ENCODE results near the gene TMEM39A.

TMEM39A gene

GRCh38 chr3:119395923-119396358 lies 67.5 kb downstream of the TMEM39A start:
- DNase-seq, result no peak

DNA sequence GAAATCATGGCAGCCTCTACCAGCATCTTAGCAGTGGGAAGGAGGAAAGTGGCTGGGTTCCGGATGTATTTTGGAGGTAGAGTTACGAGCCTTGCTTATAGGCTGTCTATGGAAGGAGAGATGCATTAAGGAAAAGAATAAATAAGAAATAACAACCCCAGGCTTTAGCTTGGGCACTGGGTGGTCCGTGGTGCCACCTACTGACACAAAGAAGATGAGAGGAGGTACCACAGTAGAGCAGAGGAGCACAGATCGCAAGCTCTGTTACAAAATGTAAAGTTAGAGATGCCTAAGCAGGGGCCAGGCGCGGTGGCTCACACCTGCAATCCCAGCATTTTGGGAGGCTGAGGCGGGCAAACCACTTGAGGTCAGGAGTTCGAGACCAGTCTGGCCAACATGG lies 74.8 kb downstream of the TMEM39A start:
- DNase-seq, result no peak

DNA sequence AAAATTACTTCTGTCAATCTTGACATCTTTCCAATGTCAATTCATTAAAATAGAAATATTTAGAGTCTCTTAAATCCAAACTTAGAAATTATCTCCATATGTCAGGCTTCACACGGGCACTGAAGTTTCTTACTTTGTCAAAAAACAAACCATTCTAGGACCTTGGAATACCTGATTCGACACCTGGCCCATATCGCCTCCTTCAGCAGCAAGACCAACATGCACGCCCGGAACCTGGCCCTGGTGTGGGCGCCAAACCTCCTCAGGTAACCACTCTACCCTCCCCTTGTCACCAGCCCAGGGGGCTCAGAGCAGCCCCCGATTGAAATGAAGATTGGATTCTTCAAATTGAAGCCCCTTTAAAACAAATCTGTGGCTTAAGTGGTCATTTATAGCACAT lies 81.3 kb downstream of the TMEM39A start:
- DNase-seq, result no peak

DNA sequence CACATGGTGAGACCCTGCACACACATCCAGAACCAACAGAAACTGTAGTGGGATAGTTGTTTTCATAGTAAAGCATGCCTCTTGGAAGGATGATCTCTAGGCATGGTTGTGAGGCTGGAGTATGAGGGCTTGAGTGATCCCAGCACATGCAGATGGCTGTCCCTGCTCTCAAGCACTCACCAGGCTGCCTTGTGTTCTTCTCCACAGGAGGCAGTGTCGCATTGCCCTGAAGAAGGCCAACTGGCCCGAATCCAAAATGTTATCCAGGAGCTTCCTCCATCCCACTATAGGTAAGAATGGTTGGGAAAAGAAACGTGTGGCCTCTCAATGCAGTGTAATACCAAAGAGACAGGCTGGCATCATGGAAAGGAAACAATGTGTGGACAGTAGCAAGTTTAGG lies 82.7 kb downstream of the TMEM39A start:
- peak; percentile 31 for DNase-seq
